Mesendoderm (in vitro differentiated cells): ENCODE data around the gene GUK1.
A peak's percentile ranks its signal among the peaks of the same experiment; 100 is the strongest.

Experiments used
- DNase-seq: peaks from one replicate; pipeline ENCODE4 v3.0.0; 2013
- H2AK5ac ChIP-seq: 2 replicates; pipeline ENCODE4 v1.6.1; 2013; ENCODE audit warnings: low read length, inconsistent platforms
- H2BK120ac ChIP-seq: 2 replicates; pipeline ENCODE4 v1.6.1; 2013; ENCODE audit warnings: low read depth, mild to moderate bottlenecking, low read length, moderate library complexity, mixed read lengths
- H2BK15ac ChIP-seq: replicated peaks from 2 replicates; pipeline ENCODE4 v1.6.1; 2013; ENCODE audit warnings: low read depth, mild to moderate bottlenecking, moderate library complexity
- H2BK5ac ChIP-seq: 2 replicates; pipeline ENCODE4 v1.6.1; 2013; ENCODE audit warnings: low read length, inconsistent platforms
- H3K18ac ChIP-seq: 2 replicates; pipeline ENCODE4 v1.6.1; 2013; ENCODE audit warnings: mild to moderate bottlenecking, low read length, mixed read lengths
- H3K23ac ChIP-seq: one replicate; pipeline ENCODE4 v1.6.1; 2013; ENCODE audit warnings: low read length
- H3K27ac ChIP-seq: 2 replicates; pipeline ENCODE4 v1.5.1; 2013; ENCODE audit warnings: low read depth, mild to moderate bottlenecking, inconsistent platforms, low read length, moderate library complexity
- H3K27me3 ChIP-seq: 2 replicates; pipeline ENCODE4 v1.6.1; 2013; ENCODE audit warnings: low read length, control low read depth, mild to moderate bottlenecking, inconsistent platforms; ENCODE audit not compliant: insufficient read depth, poor library complexity
- H3K36me3 ChIP-seq: 2 replicates; pipeline ENCODE4 v1.6.1; 2013; ENCODE audit warnings: low read length, inconsistent platforms; ENCODE audit not compliant: control insufficient read depth, insufficient read depth
- H3K4ac ChIP-seq: one replicate; pipeline ENCODE4 v1.6.1; 2013; ENCODE audit warnings: low read depth, mild to moderate bottlenecking, low read length, moderate library complexity
- H3K4me1 ChIP-seq: 2 replicates; pipeline ENCODE4 v1.6.1; 2013; ENCODE audit warnings: low read depth, low read length, inconsistent platforms; ENCODE audit not compliant: control insufficient read depth
- H3K4me2 ChIP-seq: 2 replicates; pipeline ENCODE4 v1.6.1; 2013; ENCODE audit warnings: low read length
- H3K4me3 ChIP-seq: 2 replicates; pipeline ENCODE4 v1.5.1; 2013; ENCODE audit warnings: mild to moderate bottlenecking, low read length
- H3K56ac ChIP-seq: one replicate; pipeline ENCODE4 v1.6.1; 2013; ENCODE audit warnings: low read length
- H3K79me1 ChIP-seq: 2 replicates; pipeline ENCODE4 v1.6.1; 2013; ENCODE audit warnings: low read length, inconsistent platforms
- H3K79me2 ChIP-seq: 2 replicates; pipeline ENCODE4 v1.6.1; 2013; ENCODE audit warnings: mild to moderate bottlenecking, low read length; ENCODE audit not compliant: control insufficient read depth, insufficient read depth
- H3K9ac ChIP-seq: 2 replicates; pipeline ENCODE4 v1.6.1; 2013; ENCODE audit warnings: low read length, inconsistent platforms
- H4K5ac ChIP-seq: one replicate; pipeline ENCODE4 v1.6.1; 2013; ENCODE audit warnings: low read length
- H4K8ac ChIP-seq: one replicate; pipeline ENCODE4 v1.6.1; 2013; ENCODE audit warnings: low read depth, mild to moderate bottlenecking, control low read depth, low read length, moderate library complexity
- WGBS: extraction: QIAGEN DNeasy Blood & Tissue Kit; methylation state at CpG from one replicate; pipeline ENCODE4 v1.1.7; 2013; ENCODE audit warnings: low lambda C conversion rate, missing lambda C conversion rate; ENCODE audit not compliant: insufficient coverage; ENCODE audit errors: extremely low coverage; 5-methylcytosine and 5-hydroxymethylcytosine counted together

Gene GUK1

DNA sequence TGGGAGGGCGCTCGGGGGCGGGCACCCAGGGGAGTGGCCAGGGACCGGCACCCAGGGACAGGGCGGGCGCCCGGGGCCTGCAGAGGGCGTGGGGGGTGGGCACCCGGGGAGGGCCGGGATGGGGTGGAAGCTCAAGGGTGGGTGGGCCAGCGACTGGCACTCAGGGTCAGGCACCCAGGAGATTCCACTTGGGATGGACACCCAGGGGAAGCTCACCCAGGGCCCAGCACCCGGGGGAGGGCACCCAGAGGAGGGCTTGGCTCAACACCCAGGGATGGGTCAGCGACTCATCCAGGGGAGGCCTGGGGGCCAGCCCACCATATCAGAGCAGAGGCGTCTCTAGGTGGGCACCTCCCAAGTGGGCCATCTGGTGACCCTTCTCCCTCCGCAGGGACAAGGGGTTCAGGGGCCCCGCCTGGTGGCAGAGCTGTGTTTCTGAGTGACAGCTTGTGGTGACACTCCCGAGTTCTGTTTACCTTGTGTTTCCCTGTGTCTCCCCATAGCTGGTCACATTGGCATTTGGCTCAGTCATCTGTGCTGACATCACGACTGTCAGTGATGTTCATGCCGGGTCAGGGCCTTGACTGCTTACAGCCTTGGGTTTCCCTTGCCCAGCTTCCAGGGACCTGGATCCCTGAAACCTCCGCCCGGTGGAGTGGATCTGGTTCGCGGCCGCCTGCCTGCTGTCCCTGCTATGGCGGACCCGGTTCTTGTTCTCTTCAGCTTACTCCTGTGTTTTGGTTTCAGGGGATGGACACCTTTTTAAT, 26.3 kb downstream of the GUK1 start:
- H3K79me2 ChIP-seq = peaks cover 2% of the 10 kb centered on the region
- H2BK15ac ChIP-seq = no peak overlapping the region
- peak overlapping the region; percentile 85 for H3K9ac ChIP-seq
- H3K4me2 ChIP-seq = peak overlapping the region; percentile 90
- H4K5ac ChIP-seq = no peak overlapping the region
- no peak overlapping the region for H4K8ac ChIP-seq
- no peak overlapping the region for H3K4ac ChIP-seq
- peak overlapping the region; percentile 91 for H3K56ac ChIP-seq
- peak overlapping the region; percentile 12 for H3K18ac ChIP-seq
- H3K27me3 ChIP-seq = no peaks in the 10 kb centered on the region
- peak; percentile 90 for DNase-seq
- no peak overlapping the region for H3K23ac ChIP-seq
- WGBS = no CpG with 5 or more reads among the region's 26 CpGs
- H3K27ac ChIP-seq = no peak overlapping the region
- H2AK5ac ChIP-seq = peak overlapping the region; percentile 11
- H3K79me1 ChIP-seq = peaks cover 12% of the 10 kb centered on the region
- peak overlapping the region; percentile 66 for H3K4me3 ChIP-seq
- H3K36me3 ChIP-seq = no peaks in the 10 kb centered on the region
- no peak overlapping the region for H2BK5ac ChIP-seq
- peaks cover 2% of the 10 kb centered on the region for H3K4me1 ChIP-seq
- H2BK120ac ChIP-seq = no peak overlapping the region

DNA sequence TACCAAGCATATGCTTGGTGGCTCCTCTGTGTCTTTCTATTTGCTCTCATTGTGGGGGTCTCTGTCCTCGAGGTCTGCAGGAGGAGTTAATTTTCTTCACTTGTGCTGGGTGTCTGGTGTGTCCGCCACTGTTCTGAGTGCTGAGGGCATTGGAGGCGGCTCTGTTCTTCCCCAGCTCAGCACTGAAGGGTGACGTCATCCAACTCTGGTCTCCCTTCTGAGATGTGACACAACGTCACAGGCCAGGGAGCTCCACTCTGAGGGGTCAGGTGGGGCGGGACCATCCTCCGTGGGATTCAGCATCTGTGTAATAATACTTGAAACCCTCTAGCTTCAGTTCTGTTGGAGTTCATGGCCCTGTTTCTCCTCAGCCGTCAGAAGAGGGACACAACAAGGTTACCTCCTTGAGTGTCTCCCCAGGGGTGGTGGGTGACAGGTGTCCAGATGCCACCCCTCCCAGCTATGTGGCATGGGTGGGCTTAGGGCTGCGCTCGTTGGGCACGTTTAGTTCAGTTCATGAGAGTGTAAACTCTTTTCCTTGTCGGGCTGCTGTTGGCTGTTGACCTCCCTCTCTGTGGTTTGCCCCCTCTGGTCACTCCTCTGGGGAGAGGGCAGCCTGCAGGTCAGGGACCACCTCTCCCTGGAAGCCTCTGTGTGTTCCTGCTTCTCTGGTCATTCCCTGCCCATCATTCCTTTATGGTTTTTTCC, 28.6 kb downstream of the GUK1 start:
- no peak overlapping the region for H2BK5ac ChIP-seq
- H3K4me2 ChIP-seq = no peak overlapping the region
- no peak overlapping the region for H2BK15ac ChIP-seq
- H3K4me3 ChIP-seq = no peak overlapping the region
- H3K79me2 ChIP-seq = peaks cover 2% of the 10 kb centered on the region
- no peaks in the 10 kb centered on the region for H3K27me3 ChIP-seq
- no peak overlapping the region for H3K23ac ChIP-seq
- no peak overlapping the region for H4K5ac ChIP-seq
- WGBS = no CpG with 5 or more reads among the region's 12 CpGs
- no peak overlapping the region for H3K27ac ChIP-seq
- H3K9ac ChIP-seq = no peak overlapping the region
- H3K4ac ChIP-seq = no peak overlapping the region
- no peaks in the 10 kb centered on the region for H3K36me3 ChIP-seq
- no peak overlapping the region for H4K8ac ChIP-seq
- no peak overlapping the region for H2BK120ac ChIP-seq
- peaks cover 2% of the 10 kb centered on the region for H3K4me1 ChIP-seq
- H3K56ac ChIP-seq = no peak overlapping the region
- no peak overlapping the region for H3K18ac ChIP-seq
- H2AK5ac ChIP-seq = no peak overlapping the region
- H3K79me1 ChIP-seq = peaks cover 12% of the 10 kb centered on the region
- DNase-seq = no peak

DNA sequence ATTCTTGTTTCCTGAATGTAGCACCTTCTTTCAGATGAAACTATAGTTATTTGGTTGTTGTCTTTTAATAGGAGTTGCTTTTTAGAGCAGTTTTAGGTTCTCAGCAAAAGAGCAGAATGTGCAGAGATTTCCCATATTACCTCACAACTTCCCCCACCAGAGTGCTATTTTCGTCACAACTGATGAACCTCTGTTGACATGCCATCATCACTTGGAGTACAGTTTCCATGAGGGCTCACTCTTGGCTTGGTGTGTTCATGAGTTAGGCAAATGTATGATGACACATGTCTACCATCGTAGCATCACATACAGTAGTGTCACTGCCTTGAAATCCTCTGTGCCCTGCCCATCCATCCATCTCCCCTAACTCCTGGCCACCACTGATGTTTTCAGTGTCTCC, 29.3 kb downstream of the GUK1 start:
- no CpG with 5 or more reads among the region's 2 CpGs for WGBS

DNA sequence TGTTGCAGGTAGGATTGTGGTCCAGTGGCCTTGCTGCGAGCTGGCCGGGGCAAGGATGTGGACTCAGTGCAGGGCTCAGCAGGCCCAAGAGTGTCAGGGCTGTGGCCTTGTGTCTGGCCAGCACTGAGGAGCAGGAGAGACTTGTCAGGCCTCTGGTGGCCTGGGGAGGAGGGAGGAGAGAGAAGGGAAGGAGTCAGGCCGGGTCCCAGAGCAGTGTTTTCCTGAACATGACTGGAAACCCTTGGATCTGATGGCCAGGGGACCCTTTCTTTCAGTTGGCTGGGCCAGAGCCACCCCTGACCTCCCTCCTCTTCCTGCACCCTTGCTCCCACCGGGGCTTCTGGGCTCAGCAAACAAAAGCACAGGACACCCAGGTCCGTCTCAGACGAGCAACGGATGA, 30.6 kb downstream of the GUK1 start:
- no peak overlapping the region for H3K4me3 ChIP-seq
- no CpG with 5 or more reads among the region's 7 CpGs for WGBS
- no peak overlapping the region for H3K4me2 ChIP-seq
- peaks cover 2% of the 10 kb centered on the region for H3K4me1 ChIP-seq
- H3K4ac ChIP-seq = no peak overlapping the region
- no peaks in the 10 kb centered on the region for H3K27me3 ChIP-seq
- no peak overlapping the region for H3K9ac ChIP-seq
- no peak overlapping the region for H2BK120ac ChIP-seq
- H2BK15ac ChIP-seq = no peak overlapping the region
- no peaks in the 10 kb centered on the region for H3K36me3 ChIP-seq
- no peak overlapping the region for H3K27ac ChIP-seq
- H3K56ac ChIP-seq = no peak overlapping the region
- H3K79me1 ChIP-seq = peaks cover 12% of the 10 kb centered on the region
- H3K23ac ChIP-seq = no peak overlapping the region
- no peak overlapping the region for H2AK5ac ChIP-seq
- peaks cover 2% of the 10 kb centered on the region for H3K79me2 ChIP-seq
- no peak overlapping the region for H4K5ac ChIP-seq
- no peak overlapping the region for H2BK5ac ChIP-seq
- no peak overlapping the region for H3K18ac ChIP-seq
- H4K8ac ChIP-seq = no peak overlapping the region
- DNase-seq = no peak

More for the DNA sequence above, 29.3 kb downstream of the GUK1 start:
- Histone ChIP-seq H3K79me2 (peaks cover 2% of the 10 kb centered on the region), H2AK5ac (no peak overlapping the region), H2BK5ac (no peak overlapping the region), H2BK120ac (no peak overlapping the region), H3K27ac (no peak overlapping the region), H4K5ac (no peak overlapping the region), H3K27me3 (no peaks in the 10 kb centered on the region), H3K4me2 (no peak overlapping the region), H2BK15ac (no peak overlapping the region), H3K23ac (no peak overlapping the region), H3K36me3 (no peaks in the 10 kb centered on the region), H4K8ac (no peak overlapping the region), H3K79me1 (peaks cover 12% of the 10 kb centered on the region), H3K56ac (no peak overlapping the region), H3K4me1 (peaks cover 2% of the 10 kb centered on the region), H3K9ac (no peak overlapping the region), H3K4me3 (no peak overlapping the region), H3K18ac (no peak overlapping the region), H3K4ac (no peak overlapping the region)
- no peak for DNase-seq

DNA sequence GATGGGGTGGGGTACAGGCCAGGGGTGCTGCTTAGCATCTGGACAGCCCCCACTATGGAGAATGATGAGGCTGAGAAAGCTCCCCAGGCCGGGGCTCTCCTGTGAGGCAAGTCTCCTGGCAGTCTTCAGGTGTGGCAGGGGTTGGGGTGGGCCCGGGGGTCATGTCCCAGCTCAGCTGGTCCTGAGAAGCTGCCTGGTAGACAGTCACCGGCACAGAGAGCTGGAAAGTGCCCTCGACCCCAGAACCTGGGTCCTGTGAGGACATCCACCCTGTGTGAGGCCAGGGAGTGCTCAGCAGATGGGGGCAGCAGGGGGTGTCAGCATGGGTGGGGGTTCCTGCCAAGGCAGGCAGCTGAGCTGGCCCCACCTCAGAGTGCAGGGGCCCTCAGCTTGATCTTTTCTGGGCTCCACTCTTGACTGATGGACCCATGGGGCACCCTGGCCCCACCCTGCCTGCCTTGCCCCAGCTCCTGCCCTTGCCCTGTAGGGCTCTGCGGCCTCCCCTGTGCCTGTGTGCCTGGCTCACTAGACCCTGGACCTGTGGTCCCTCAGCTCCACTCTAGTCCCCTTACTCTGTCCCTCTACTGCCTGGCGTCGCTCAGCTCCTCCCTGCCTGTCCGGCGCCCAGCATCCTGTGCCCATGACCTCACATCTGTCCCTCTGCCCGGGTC, 31.3 kb downstream of the GUK1 start:
- Histone ChIP-seq H3K23ac (no peak overlapping the region), H3K36me3 (no peaks in the 10 kb centered on the region), H2BK5ac (no peak overlapping the region), H2BK15ac (no peak overlapping the region), H3K4me2 (no peak overlapping the region), H3K27me3 (no peaks in the 10 kb centered on the region), H4K8ac (no peak overlapping the region), H3K18ac (no peak overlapping the region), H2AK5ac (no peak overlapping the region), H3K27ac (no peak overlapping the region), H3K79me2 (peaks cover 2% of the 10 kb centered on the region), H3K56ac (peak overlapping the region; percentile 34), H3K9ac (no peak overlapping the region), H2BK120ac (no peak overlapping the region), H3K79me1 (peaks cover 11% of the 10 kb centered on the region), H3K4me3 (no peak overlapping the region), H3K4me1 (peaks cover 2% of the 10 kb centered on the region), H3K4ac (no peak overlapping the region), H4K5ac (no peak overlapping the region)
- no peak for DNase-seq
- no CpG with 5 or more reads among the region's 10 CpGs for WGBS
